Stimulated activated CD4-positive, alpha-beta T cell treated with anti-CD3 and anti-CD28 coated beads, TNF-alpha, amount 100 ng/mL, for 1 hour (primary cell): ENCODE measurements around the gene NBDY.
A peak's percentile ranks its signal among the peaks of the same experiment; 100 is the strongest.

ENCODE experiments used
- DNase-seq, 3 donors: peaks; one replicate each; pipeline ENCODE4 v3.0.0-alpha.2; 2020; ENCODE audit warnings: low read depth in 3 of 3, low spot score in 1 of 3

The NBDY gene

GRCh38 chrX:56784666-56785065, 55.6 kb downstream of the NBDY start:
- no peak for DNase-seq

- no peak for DNase-seq
Measured at GRCh38 chrX:56785442-56785841, 56.4 kb downstream of the NBDY start.

DNA sequence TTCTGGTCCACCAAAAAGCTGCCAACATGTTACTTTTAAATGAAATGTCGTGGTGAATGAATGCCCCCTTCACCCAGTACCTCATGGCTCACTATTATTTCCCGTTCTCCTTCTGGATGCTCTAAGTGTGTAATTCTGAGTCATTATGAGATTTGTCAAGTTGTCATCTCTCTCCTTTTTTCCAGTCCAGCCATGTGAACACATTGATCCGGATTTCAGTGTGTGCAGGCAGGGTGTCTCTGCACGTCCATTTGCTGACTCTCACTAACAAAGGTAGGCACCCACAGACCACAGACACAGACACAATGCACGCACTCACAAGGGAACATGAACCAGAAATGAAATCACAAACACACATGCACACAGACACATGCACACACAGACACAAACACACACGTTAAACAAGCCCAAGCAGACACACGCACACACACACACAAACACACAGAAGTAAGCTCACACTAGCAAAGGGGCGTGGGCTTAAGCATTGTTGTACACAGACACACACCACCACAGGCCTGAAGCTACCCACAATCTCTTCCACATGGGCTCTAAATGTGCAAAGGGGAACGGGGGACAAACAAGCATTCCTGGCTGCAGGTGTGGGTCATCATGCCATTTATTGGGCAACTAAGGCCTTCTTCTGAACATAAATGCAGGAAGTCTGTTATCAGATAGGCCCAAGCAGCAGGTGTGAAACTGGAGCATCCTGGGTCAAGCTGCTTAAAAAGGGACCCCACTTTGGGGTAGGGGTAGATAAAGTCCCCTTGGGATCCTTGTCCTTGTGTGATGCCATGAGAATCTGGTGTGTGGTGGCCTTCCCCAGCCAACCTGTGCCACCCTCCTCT, 58.1 kb downstream of the NBDY start:
- no peak for DNase-seq

- DNase-seq = no peak
Measured at GRCh38 chrX:56787734-56788152, 58.7 kb downstream of the NBDY start.

- no peak for DNase-seq
Measured at GRCh38 chrX:56788229-56788628, 59.2 kb downstream of the NBDY start.

GRCh38 chrX:56788717-56789122, 59.7 kb downstream of the NBDY start:
- peak in 1 of 3 donors; percentile 67 for DNase-seq

- no peak for DNase-seq
Measured at GRCh38 chrX:56789518-56790070, 60.6 kb downstream of the NBDY start.

DNA sequence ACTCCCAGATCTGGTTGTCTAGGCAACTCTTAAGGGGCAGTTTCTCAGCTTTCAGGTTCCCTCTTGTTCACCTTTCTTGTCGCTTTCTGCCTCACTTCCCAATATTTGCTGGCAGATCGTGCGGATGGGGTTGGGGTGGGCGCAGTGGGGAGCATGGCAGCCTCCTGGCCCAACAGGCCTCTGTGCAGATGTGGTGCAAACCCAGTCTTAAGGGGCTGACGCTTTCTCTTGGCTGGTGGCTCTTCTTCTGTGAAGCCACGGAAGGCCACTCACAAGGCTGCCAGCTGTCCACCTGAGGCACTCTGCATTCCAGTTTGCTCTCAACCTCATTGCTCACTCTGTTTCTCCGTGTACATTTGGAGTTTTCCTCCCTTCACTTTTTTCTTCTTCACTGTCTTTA, 61.7 kb downstream of the NBDY start:
- no peak for DNase-seq

DNA sequence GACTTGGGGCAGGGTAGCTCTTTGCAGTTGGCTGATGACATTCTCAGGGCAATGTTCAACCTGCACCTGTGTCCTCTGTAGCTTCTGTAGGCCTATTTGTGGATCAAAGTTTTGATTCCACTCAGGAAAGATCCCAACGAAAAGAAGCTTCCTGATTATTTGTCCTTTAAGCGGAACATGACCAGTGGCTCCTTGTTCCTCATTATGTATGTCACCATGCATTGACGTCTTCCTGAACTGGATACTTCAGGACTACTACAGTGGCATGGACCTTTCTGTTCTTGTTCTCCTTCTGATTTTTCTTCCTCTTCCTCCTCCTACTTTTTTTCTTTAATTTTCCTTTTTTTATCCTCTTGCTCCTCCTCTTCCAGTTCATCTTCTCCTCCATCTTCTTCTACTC, 62.4 kb downstream of the NBDY start:
- DNase-seq = no peak

DNA sequence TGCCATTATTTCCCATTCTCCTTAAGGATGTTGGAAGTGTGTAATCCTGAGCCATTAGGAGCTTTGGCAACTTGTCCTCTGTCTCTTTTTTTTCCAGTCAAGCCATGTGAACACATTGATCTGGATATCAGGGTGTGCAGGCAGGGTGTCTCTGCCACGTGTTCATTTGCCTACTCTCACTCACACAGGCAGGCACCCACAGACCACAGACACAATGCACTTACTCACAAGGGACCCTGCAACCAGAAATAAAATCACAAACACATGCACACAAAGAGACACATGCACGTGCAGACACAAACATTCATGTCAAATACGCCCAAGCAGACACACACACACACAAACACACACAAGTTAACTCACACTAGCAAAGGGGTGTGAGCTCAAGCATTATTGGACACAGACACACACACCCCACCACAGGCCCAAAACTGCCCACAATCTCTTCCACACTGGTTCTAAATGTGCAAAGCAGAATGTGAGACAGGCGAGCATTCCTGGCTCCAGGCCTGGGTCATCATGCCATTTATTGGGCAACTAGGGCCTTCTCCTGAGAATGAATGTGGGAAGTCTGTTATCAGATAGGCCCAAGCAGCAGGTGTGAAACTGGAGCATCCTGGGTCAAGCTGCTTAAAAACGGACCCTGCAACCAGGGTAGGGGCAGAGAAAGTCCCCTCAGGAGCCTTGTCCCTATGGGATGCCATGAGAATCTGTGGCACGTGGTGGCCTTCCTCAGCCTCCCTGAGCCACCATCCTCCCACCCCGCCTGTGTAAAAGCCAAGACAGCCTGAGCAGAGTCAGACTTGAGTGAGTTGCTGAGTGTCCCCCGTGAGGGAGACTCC, 63.4 kb downstream of the NBDY start:
- no peak for DNase-seq

GRCh38 chrX:56793112-56793430, 64.0 kb downstream of the NBDY start:
- no peak for DNase-seq

DNA sequence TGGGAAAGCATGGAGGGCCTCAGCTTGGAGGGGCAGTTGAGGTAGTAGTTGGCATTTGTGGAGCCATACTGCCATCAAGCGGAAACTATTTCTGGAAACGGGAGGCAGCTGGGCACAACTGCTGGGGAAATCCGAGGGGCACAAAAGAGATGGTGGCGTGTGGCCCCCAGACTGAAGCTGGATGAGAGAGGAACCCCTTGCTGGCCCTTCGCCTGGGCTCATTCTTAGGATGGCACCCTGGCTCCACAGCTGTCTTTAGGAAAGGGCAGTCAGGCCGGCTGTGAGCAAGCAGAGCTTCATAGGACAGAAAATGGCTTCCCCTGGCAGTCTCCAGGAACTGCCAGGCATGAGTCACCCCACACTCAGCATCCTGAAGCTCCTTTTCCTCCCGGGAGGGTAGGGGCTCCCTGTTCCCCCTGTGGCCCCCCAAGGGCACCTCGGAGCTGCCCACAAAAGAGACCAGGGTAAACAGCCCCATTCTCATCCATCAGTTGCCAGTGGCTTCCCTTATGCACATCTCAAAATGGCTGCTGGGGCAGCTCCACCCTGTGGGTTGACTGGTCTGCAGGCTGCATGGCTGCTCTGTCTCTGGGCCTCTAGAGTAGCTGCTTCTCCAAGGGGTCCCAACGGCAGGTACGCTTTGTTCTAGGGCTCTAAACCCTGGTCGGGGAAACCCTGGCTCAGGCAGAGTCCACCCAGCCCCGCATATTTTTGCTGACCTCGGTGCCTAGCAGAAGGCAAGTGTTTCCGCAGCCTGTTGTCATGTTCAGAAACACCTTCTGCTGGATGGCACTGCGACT, 64.7 kb downstream of the NBDY start:
- DNase-seq = no peak

GRCh38 chrX:56794404-56795230, 65.6 kb downstream of the NBDY start:
- no peak for DNase-seq

- DNase-seq = no peak
Measured at GRCh38 chrX:56795309-56795868, 66.3 kb downstream of the NBDY start.

- no peak for DNase-seq
Measured at GRCh38 chrX:56796641-56797395, 67.8 kb downstream of the NBDY start.

- no peak for DNase-seq
Measured at GRCh38 chrX:56797574-56798338, 68.7 kb downstream of the NBDY start.

GRCh38 chrX:56798339-56798711, 69.3 kb downstream of the NBDY start:
- DNase-seq = no peak

DNA sequence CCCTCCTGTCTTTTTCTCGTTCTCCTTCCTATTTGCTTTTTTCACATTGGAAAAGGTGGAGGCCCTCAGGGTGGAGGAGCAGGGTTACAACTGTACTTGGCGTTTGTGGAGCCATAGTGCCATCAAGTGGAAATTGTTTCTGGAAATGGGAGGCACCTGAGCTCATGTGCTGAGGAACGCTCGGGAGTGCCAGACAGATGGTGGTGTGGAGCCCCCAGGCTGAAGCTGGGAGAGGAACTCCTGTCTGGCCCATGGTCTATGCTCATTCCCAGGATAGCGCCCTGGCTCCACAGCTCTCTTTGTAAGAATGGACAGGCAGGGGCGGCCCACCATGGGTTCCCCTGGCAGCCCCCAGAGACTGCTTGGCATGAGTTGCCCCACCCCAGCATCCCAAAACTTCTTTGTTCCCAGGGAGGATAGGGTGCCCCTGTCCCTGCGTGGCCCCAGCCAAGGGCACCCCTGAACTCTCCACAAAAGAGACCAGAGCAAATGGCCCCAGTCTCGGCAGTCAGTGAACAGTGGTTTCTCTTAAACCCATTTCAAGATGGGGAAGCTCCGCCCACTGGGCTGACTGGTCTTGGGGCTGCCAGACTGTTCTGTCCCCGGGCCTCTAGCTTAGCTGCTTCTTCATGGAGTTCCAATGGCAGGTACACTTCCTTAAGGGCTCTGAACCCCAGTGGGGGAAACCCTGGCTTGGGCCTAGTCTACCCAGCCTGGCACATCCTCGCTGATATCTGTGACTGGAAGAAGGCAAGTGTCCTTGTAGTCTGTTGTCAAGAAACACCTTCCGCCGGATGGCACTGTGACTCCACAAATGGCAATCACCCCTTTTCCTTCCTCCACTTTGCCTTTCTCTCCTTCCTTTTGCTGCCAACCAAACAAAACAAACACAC, 70.1 kb downstream of the NBDY start:
- DNase-seq = no peak
